SW 1271 (cell line): ENCODE results near the gene TESMIN.

Experiments used
- DNase-seq, 2 experiments: peaks; one replicate each; lab custom pipeline; 2025; lab: John Stamatoyannopoulos, UW

The TESMIN gene

GRCh38 chr11:68660066-68660810, 91.1 kb downstream of the TESMIN start:
- no peak for DNase-seq

- DNase-seq: no peak
Observed at GRCh38 chr11:68659158-68659921, 92.0 kb downstream of the TESMIN start.

GRCh38 chr11:68658661-68659060, 92.7 kb downstream of the TESMIN start:
- no peak for DNase-seq

GRCh38 chr11:68658097-68658496, 93.2 kb downstream of the TESMIN start:
- no peak for DNase-seq
